Measurements from ENCODE around the gene GALNT4.

GALNT4 gene

DNA sequence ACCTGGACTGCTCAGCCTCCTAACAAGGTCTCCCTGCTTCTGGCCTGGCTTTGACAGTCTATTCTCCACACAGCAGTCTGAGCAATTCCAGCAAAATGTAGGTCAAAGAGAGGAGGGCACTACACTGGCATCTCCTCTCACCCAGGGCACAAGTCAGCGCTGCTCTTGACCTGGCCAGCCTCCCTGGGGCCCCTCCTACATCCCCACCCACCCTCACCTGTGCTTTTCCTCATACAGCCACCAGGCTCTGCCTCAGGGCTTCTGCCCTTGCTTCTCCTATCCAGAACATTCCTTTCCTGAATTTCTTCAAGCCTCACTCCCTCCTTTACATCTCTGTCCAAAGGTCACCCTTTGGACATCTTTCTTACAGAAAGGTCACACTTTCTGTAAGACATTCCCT is 33.7 kb downstream of the GALNT4 start:
- no peaks in the 10 kb centered on the region for H3K9me3 ChIP-seq (ENCODE audit: insufficient read depth, low read depth, low read length)
- no peaks in the 10 kb centered on the region; the same call in 1 of the 2 replicates for H3K36me3 ChIP-seq (ENCODE audit: insufficient read depth, low read length)
- H3K4me1 ChIP-seq (ENCODE audit: insufficient read depth, low read length): 0 out of 2 replicates have a peak, but pooled peaks cover 4% of the 10 kb centered on the region
- H3K9ac ChIP-seq (ENCODE audit: low read depth, low read length): no peak overlapping the region
- no peak overlapping the region for H3K4me3 ChIP-seq (ENCODE audit: low read length)
- H3K27ac ChIP-seq (ENCODE audit: low read depth, low read length): no peak overlapping the region
- H3K27me3 ChIP-seq (ENCODE audit: insufficient read depth, low read length): no peaks in the 10 kb centered on the region
- WGBS: 94% methylated on average over 1 of the region's 1 CpG

DNA sequence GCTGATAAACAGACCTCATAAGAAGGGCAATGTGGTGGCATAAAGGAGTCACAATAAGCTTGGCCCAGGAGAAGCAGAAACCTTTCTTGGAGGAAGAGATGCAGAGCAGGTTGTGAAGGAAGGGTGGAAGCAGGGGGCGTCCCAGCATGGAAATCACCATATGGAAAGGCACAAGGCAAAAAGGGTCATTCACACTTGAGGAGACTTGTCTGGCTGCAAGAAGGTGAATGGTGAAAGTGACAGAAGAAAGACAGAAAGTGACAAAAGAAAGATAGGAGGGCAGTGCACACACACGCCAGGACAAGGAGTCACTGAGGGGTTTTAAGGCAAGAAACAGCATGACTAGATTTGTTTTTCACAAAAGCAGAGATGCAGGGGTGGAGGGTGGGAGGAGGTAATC is 38.3 kb downstream of the GALNT4 start:
- H3K27me3 ChIP-seq (ENCODE audit: insufficient read depth, low read length): no peaks in the 10 kb centered on the region
- no peaks in the 10 kb centered on the region for H3K9me3 ChIP-seq (ENCODE audit: insufficient read depth, low read depth, low read length)
- 0 out of 2 replicates have a peak, but pooled peaks cover 4% of the 10 kb centered on the region for H3K4me1 ChIP-seq (ENCODE audit: insufficient read depth, low read length)
- no peak overlapping the region for H3K4me3 ChIP-seq (ENCODE audit: low read length)
- H3K36me3 ChIP-seq (ENCODE audit: insufficient read depth, low read length): no peaks in the 10 kb centered on the region; the same call in 1 of the 2 replicates
- 62% methylated on average over 2 of the region's 2 CpGs for WGBS
- H3K27ac ChIP-seq (ENCODE audit: low read depth, low read length): no peak overlapping the region
- H3K9ac ChIP-seq (ENCODE audit: low read depth, low read length): no peak overlapping the region

DNA sequence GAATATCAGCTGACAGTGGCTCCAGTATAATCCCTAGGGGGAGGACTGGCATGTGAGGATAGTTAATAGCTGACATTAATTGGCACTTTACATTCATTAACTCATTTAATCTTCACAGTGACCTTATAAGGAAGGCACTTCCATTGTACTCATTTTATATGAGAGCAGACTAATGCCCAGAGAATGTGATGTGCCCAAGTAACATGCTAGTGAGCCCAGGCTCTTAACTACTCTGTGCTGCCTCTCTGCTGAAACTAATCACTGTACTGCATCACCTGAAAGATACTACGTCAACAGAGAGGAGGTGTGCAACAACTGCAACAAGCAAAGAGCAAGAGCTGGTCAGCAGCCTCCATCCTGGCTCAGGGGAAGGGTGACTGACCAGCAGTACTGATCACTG is 40.1 kb downstream of the GALNT4 start:
- Histone ChIP-seq H3K4me3 (ENCODE audit: low read length) (no peak overlapping the region), H3K27ac (ENCODE audit: low read depth, low read length) (no peak overlapping the region), H3K27me3 (ENCODE audit: insufficient read depth, low read length) (no peaks in the 10 kb centered on the region), H3K4me1 (ENCODE audit: insufficient read depth, low read length) (0 out of 2 replicates have a peak, but pooled peaks cover 4% of the 10 kb centered on the region), H3K9ac (ENCODE audit: low read depth, low read length) (no peak overlapping the region), H3K36me3 (ENCODE audit: insufficient read depth, low read length) (no peaks in the 10 kb centered on the region; the same call in 1 of the 2 replicates), H3K9me3 (ENCODE audit: insufficient read depth, low read depth, low read length) (no peaks in the 10 kb centered on the region)
- WGBS: 82% methylated on average over 1 of the region's 1 CpG

DNA sequence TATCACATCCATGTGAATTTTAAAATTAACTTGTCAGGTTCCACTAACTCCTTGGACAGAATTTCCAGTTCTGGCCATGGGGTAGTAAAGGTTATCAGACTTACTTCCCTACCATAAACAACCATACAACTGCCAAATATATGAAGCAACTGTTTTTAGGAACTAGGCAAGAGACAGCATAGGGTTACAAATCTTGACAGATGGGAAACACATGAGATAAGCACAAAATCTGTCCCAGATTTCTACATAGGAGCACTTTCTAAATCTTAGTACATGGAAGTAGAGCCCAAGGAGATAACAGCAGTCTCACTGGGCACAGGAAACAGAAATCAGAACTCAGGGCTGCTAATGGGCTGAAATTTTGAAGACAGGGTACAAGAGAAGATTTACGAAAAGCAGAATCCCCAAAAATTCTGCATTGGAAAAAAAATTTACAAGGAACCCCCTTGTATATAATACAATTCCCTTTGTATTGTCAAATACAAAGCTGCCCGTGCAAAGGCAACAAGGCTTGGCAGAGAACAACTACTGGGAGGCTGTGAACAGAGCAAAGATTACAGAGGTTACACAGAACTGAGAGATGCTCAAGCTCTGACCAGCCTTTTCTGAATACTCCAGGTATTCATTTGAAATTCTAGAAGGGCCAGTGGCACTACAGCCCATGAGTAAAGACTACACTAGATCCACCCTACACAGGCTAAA is 43.2 kb downstream of the GALNT4 start:
- 0 out of 2 replicates have a peak, but pooled peaks cover 3% of the 10 kb centered on the region for H3K4me1 ChIP-seq (ENCODE audit: insufficient read depth, low read length)
- no peaks in the 10 kb centered on the region for H3K9me3 ChIP-seq (ENCODE audit: insufficient read depth, low read depth, low read length)
- H3K4me3 ChIP-seq (ENCODE audit: low read length): no peak overlapping the region
- H3K27me3 ChIP-seq (ENCODE audit: insufficient read depth, low read length): no peaks in the 10 kb centered on the region
- no peaks in the 10 kb centered on the region for H3K36me3 ChIP-seq (ENCODE audit: insufficient read depth, low read length)
- 84% methylated on average over 2 of the region's 2 CpGs for WGBS
- H3K9ac ChIP-seq (ENCODE audit: low read depth, low read length): no peak overlapping the region
- H3K27ac ChIP-seq (ENCODE audit: low read depth, low read length): no peak overlapping the region

DNA sequence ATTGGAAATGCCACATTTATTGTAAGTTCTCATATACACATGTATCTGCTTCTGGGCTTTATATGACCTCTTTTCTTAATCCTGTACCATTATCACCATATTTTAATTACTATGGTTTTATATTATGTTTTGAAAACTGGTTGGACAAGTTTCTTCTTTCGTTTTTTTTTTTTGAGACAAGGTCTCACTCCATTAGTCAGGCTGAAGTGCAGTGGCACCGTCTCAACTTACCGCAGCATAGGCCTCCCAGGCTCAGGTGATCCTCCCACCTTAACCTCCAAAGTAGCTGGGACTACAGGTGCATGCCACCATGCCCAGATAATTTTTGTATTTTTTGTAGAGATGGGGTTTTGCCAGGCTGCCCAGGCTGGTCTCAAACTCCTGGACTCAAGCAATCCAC is 44.6 kb downstream of the GALNT4 start:
- Histone ChIP-seq H3K36me3 (ENCODE audit: insufficient read depth, low read length) (no peaks in the 10 kb centered on the region), H3K4me3 (ENCODE audit: low read length) (no peak overlapping the region), H3K9me3 (ENCODE audit: insufficient read depth, low read depth, low read length) (no peaks in the 10 kb centered on the region), H3K27me3 (ENCODE audit: insufficient read depth, low read length) (no peaks in the 10 kb centered on the region), H3K4me1 (ENCODE audit: insufficient read depth, low read length) (no peaks in the 10 kb centered on the region), H3K9ac (ENCODE audit: low read depth, low read length) (no peak overlapping the region), H3K27ac (ENCODE audit: low read depth, low read length) (no peak overlapping the region)
- 93% methylated on average over 3 of the region's 3 CpGs for WGBS

DNA sequence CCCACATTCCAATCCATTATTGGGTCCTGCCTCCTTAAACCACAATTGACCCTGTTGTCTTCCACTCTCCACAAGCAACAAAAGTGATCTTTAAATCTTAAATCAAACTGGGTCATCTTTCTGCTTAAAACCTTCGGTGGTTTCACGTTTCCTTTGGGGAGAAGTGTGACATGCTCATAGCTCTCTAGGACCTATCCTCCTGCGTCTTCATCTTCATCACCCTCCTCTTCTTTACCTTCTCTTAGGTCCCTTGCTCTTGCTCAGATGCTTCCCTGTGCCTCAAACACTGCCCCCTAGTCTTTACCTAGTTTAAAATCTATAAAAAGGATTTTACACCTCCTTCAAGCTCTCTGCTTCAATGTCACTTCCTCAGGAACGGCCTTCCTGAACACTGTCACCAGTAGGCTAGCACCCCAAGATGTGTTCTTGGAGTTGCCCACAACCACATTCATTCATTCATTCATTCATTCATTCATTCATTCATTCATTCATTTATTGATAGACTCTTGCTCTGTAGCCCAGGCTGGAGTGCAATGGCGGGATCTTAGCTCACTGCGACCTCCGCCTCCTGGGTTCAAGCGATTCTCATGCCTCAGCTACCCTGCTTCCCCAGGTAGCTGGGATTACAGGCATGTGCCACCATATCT is 46.8 kb downstream of the GALNT4 start:
- H3K4me1 ChIP-seq (ENCODE audit: insufficient read depth, low read length): no peaks in the 10 kb centered on the region
- H3K4me3 ChIP-seq (ENCODE audit: low read length): no peak overlapping the region
- no peak overlapping the region for H3K9ac ChIP-seq (ENCODE audit: low read depth, low read length)
- WGBS: 95% methylated on average over 8 of the region's 8 CpGs
- H3K27ac ChIP-seq (ENCODE audit: low read depth, low read length): no peak overlapping the region
- no peaks in the 10 kb centered on the region for H3K36me3 ChIP-seq (ENCODE audit: insufficient read depth, low read length)
- no peaks in the 10 kb centered on the region for H3K27me3 ChIP-seq (ENCODE audit: insufficient read depth, low read length)
- no peaks in the 10 kb centered on the region for H3K9me3 ChIP-seq (ENCODE audit: insufficient read depth, low read depth, low read length)

DNA sequence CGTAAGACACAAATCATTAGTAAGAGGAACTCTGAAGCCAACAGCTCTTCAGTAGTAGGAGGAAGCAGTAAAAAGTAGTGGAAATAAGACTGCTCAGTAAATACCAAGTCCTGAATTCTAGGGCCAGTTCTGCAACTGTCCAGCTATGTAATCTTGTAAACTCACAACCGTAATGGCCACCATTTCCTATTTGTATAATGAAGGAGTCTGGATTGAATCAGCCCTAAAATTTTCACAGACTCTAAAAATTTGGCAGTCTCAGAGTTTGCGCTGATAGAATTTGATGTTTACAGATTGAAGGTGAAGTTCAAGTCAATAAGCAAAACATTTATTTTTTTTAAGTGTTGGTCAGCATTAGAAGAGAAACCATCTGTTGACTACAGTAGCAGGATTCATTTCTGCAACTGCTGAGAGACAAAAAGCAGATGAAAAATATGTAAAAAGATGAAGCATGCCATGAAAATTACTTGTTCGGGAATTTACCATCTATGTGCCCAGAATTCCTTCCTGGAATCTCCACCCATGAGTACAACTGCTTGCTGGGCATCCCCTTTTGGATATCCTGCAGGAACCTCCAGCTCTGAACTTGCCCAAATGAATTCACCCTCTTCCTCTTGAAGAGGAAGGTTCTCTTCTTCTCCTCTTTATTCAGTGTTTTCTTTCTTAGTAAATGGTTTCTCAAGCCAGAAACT is 47.5 kb downstream of the GALNT4 start:
- Histone ChIP-seq H3K4me3 (ENCODE audit: low read length) (no peak overlapping the region), H3K27ac (ENCODE audit: low read depth, low read length) (no peak overlapping the region), H3K36me3 (ENCODE audit: insufficient read depth, low read length) (no peaks in the 10 kb centered on the region), H3K27me3 (ENCODE audit: insufficient read depth, low read length) (no peaks in the 10 kb centered on the region), H3K9me3 (ENCODE audit: insufficient read depth, low read depth, low read length) (no peaks in the 10 kb centered on the region), H3K9ac (ENCODE audit: low read depth, low read length) (no peak overlapping the region), H3K4me1 (ENCODE audit: insufficient read depth, low read length) (no peaks in the 10 kb centered on the region)
- WGBS: 97% methylated on average over 4 of the region's 4 CpGs

DNA sequence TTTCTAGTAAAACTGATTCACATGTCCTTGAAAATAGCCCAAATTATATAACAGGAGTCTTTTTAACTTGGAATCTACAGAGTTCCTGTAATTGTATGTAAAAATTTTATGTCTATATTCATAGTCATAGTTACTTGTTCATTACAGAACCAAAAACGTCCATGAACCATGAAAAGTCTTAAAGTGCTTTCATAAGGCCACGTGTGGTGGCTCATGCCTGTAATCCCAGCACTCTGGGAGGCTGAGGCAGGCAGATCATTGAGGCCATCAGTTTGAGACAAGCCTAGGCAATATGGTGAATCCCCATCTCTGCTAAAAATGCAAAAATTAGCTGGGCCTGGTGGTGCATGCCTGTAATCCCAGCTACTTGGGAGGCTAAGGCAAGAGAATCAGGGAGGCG is 48.4 kb downstream of the GALNT4 start:
- 92% methylated on average over 3 of the region's 3 CpGs for WGBS
- Histone ChIP-seq H3K36me3 (ENCODE audit: insufficient read depth, low read length) (no peaks in the 10 kb centered on the region), H3K27ac (ENCODE audit: low read depth, low read length) (no peak overlapping the region)

DNA sequence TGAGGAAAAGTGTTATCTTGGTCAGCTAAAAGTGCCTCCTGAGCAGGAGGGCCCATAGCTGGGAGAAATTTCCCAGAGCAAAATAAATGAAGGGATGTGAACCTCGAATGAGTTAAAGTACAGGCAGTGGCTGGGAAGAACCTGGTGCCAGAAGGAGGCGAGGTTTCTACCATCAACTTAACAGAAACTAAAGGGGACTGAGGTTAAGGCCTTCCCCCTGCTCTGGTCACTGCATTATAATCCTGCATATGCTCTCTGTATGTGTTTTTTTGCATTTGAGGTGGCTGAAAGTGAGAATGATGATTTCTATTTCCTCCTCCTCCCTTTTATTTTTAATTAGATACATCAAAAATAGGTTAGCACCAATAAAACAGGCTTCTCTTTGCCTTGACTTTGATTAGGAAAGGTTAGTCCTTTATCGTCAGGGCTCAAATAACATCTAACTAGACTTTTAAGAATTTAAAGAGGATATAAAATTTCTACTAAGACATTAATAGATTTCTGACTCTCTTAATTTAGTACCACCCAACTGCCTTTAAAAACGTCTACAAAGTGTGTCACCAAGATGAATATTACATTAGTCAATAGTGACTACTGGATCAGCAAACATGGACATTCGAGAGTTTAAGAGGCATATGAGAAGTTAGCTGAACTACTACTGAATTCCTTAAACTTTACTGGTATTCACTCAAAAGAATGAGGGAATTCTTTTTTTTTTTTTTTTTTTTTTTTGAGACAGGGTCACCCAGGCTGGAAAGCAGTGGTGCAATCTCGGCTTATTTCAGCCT is 49.2 kb downstream of the GALNT4 start:
- H3K4me1 ChIP-seq (ENCODE audit: insufficient read depth, low read length): no peaks in the 10 kb centered on the region
- no peak overlapping the region for H3K4me3 ChIP-seq (ENCODE audit: low read length)
- H3K27ac ChIP-seq (ENCODE audit: low read depth, low read length): no peak overlapping the region
- H3K27me3 ChIP-seq (ENCODE audit: insufficient read depth, low read length): no peaks in the 10 kb centered on the region
- 88% methylated on average over 5 of the region's 6 CpGs for WGBS
- H3K36me3 ChIP-seq (ENCODE audit: insufficient read depth, low read length): no peaks in the 10 kb centered on the region
- H3K9ac ChIP-seq (ENCODE audit: low read depth, low read length): no peak overlapping the region
- no peaks in the 10 kb centered on the region for H3K9me3 ChIP-seq (ENCODE audit: insufficient read depth, low read depth, low read length)

More for the DNA sequence above, 48.4 kb downstream of the GALNT4 start:
- Histone ChIP-seq H3K9me3 (ENCODE audit: insufficient read depth, low read depth, low read length) (no peaks in the 10 kb centered on the region), H3K27me3 (ENCODE audit: insufficient read depth, low read length) (no peaks in the 10 kb centered on the region), H3K9ac (ENCODE audit: low read depth, low read length) (no peak overlapping the region), H3K4me1 (ENCODE audit: insufficient read depth, low read length) (no peaks in the 10 kb centered on the region), H3K4me3 (ENCODE audit: low read length) (no peak overlapping the region)

DNA sequence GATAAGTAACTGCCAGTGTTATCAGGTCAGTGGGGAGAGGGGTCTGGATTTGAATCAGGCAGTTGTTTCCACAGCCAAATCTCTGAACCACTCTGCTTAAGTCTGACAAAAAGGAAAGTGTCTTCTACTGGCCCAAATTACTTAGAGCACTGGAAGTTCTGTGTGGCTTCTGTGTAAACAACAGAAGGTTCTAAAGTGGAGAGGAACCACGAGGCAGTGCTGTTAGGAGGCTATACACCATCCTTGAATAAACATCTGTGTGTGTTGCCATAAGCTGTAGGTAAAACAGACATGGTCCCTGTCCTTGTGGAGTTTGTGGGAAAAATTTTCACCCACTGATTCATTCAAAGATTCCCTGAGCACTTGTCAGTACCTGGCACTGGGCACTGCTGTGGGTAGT is 50.0 kb downstream of the GALNT4 start:
- no peak overlapping the region for H3K27ac ChIP-seq (ENCODE audit: low read depth, low read length)
- no peaks in the 10 kb centered on the region for H3K4me1 ChIP-seq (ENCODE audit: insufficient read depth, low read length)
- H3K9ac ChIP-seq (ENCODE audit: low read depth, low read length): no peak overlapping the region
- no peaks in the 10 kb centered on the region for H3K9me3 ChIP-seq (ENCODE audit: insufficient read depth, low read depth, low read length)
- no peak overlapping the region for H3K4me3 ChIP-seq (ENCODE audit: low read length)
- no peaks in the 10 kb centered on the region for H3K27me3 ChIP-seq (ENCODE audit: insufficient read depth, low read length)
- H3K36me3 ChIP-seq (ENCODE audit: insufficient read depth, low read length): no peaks in the 10 kb centered on the region
- WGBS: 80% methylated on average over 1 of the region's 1 CpG

All from HUES64 (cell line).